GM21423 (cell line): ENCODE results near the gene NUDT2.
A peak's percentile ranks its signal among the peaks of the same experiment; 100 is the strongest.

ENCODE experiments used
- ATAC-seq: cut with Tn5 transposase; IDR thresholded peaks from one replicate; pipeline ENCODE4 v1.9.1; 2021; ENCODE audit warnings: mild to moderate bottlenecking, moderate library complexity; ENCODE audit not compliant: unreplicated experiment

The NUDT2 gene

GRCh38 chr9:34370335-34370969 is 41.1 kb downstream of the NUDT2 start:
- no peak for ATAC-seq

- no peak for ATAC-seq
These were observed 41.9 kb downstream of the NUDT2 start for GRCh38 chr9:34370970-34371880.

GRCh38 chr9:34371886-34372466 is 42.6 kb downstream of the NUDT2 start:
- ATAC-seq = no peak

GRCh38 chr9:34372467-34373011 is 43.2 kb downstream of the NUDT2 start:
- no peak for ATAC-seq

GRCh38 chr9:34373749-34374148 is 44.4 kb downstream of the NUDT2 start:
- no peak for ATAC-seq

GRCh38 chr9:34374339-34374738 is 45.0 kb downstream of the NUDT2 start:
- no peak for ATAC-seq

GRCh38 chr9:34374905-34375552 is 45.7 kb downstream of the NUDT2 start:
- ATAC-seq = no peak

GRCh38 chr9:34375901-34376595 is 46.7 kb downstream of the NUDT2 start:
- ATAC-seq = peak; percentile 20

- ATAC-seq = peak; percentile 83
These were observed 47.4 kb downstream of the NUDT2 start, which contains the start of gene MYORG for GRCh38 chr9:34376596-34377403. TSS of gene MYORG (minus strand) at chr9:34376898. CDS start at chr9:34372943, 3,955 bp downstream.

- no peak for ATAC-seq
These were observed 48.0 kb downstream of the NUDT2 start for GRCh38 chr9:34377404-34377746.

- ATAC-seq = no peak
These were observed 49.1 kb downstream of the NUDT2 start for GRCh38 chr9:34378376-34379060.

- peak; percentile 33 for ATAC-seq
These were observed 50.1 kb downstream of the NUDT2 start for GRCh38 chr9:34379334-34380033.

GRCh38 chr9:34380034-34380510 is 50.7 kb downstream of the NUDT2 start:
- ATAC-seq = no peak

GRCh38 chr9:34380511-34381315 is 51.3 kb downstream of the NUDT2 start:
- peak; percentile 23 for ATAC-seq

GRCh38 chr9:34381323-34381722 is 52.0 kb downstream of the NUDT2 start:
- ATAC-seq = no peak

- ATAC-seq = no peak
These were observed 52.7 kb downstream of the NUDT2 start for GRCh38 chr9:34382054-34382453.

GRCh38 chr9:34382879-34383278 is 53.5 kb downstream of the NUDT2 start:
- no peak for ATAC-seq
